NCI-H2107 treated with DMSO at 0.1 percent for 48 hours (cell line): ENCODE measurements around the gene PXT1.
A peak's percentile ranks its signal among the peaks of the same experiment; 100 is the strongest.

Source experiments
- DNase-seq: peaks from one replicate; lab custom pipeline; 2025; ENCODE audit not compliant: unreplicated experiment; lab: John Stamatoyannopoulos, UW

PXT1 gene

GRCh38 chr6:36392621-36393020 lies 50.0 kb downstream of the PXT1 start:
- no peak for DNase-seq

DNA sequence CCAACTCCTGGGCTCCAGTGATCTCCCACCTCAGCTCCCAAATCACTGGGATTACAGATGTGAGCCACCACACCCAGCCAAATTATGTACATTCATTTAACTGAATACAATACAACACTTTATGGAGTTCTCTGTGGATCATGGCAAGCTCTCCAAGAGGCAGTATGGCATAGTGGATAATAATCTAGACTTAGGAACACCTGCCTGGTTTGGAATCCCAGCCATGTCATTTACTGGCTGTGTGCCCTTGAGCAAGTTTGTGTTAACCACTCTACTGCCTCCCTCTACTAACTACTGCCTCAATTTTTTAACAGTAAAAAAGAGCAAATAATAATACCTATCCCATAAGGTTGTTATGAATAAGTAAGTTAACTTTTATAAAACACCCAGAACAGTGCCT lies 53.3 kb downstream of the PXT1 start:
- peak; percentile 1 for DNase-seq

DNA sequence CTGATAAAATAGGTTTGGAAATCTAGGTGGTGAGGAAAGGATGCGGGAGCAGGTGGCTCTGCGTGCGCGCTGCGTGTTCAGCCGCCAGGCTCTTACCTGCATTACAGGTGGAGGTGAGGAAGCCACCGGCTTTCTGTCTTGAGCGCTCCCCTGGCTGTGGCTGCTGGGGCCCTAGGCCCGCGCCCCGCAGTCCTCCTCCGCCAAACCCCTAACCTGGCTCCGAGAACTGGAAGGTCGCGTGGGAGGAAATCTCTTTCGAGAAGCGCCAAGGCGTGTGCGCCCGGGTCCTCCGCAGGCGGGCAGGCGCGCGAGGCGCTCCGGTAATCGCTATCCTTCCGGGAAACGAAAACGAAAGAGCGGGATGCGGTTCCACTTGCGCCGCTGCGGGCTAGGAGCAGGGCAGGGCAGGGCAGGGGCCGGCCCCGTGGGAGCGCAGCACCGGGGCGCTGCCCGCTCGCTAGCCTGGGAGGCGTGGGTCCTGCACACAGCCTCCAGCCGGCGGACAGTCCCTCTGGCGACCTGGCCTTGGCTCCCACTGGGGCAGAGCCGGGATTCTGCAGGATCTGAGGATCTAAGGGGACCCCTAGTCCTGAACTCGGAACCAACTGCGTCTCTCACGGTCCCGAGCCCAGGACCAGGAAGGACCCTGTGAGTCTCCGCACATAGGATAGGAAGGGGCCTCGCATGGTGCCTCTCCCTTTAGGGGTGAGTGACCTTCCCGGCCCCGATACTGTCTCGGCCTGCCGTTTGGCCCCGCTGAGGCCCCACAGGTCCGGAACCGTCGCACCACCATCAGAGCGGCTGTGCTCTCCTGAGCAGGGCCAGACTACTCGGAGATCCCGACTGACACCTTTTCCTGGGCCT lies 55.0 kb downstream of the PXT1 start, which contains the start of gene ETV7:
Gene ETV7 (minus strand): TSS at position 230 of the 864 bp plus-strand sequence. CDS start 128 bp downstream, at position 102.
- DNase-seq, result no peak

GRCh38 chr6:36386495-36387439 lies 55.9 kb downstream of the PXT1 start:
- DNase-seq, result peak; percentile 10

DNA sequence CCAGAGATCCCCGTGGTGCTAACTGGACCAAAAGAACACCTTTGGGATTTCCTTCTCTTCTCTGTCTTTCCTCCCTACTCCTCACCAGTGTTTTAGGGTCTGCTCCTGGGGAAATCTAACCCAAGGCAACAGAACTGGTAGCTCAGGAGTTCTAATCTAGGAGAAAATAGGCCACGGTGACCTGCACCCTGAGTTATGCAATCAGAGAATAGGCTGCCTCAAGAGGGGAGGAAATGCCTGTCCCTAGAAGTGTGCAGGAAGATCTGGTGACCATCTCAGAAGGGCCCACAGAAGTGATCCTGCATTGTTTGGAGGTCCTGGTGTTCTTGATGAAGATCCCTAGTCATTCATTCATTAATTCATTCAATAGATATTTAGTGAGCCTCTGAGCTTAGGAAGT lies 58.6 kb downstream of the PXT1 start:
- DNase-seq, result no peak

GRCh38 chr6:36383606-36384005 lies 59.0 kb downstream of the PXT1 start:
- DNase-seq, result no peak

DNA sequence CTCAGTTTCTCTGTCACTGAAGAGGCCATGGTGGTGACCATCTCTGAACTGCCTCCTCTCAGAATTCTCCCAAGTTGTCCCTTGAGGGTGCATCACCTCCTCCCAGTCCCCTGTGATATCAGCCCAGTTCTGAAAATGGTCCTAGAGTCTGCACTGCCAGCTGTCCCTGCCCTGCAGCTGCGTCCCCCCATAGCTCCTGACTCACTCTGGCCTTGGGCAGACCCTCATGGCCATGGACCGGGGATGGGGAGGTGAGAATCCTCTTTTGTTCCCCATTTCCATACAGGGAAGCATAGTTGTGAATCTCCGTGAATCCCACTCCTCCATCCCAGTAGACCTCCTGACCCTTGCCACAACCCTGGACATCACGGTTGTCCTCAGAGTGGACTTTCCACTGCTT lies 59.7 kb downstream of the PXT1 start:
- no peak for DNase-seq

- no peak for DNase-seq
Observed at GRCh38 chr6:36381502-36382389, 60.9 kb downstream of the PXT1 start.

DNA sequence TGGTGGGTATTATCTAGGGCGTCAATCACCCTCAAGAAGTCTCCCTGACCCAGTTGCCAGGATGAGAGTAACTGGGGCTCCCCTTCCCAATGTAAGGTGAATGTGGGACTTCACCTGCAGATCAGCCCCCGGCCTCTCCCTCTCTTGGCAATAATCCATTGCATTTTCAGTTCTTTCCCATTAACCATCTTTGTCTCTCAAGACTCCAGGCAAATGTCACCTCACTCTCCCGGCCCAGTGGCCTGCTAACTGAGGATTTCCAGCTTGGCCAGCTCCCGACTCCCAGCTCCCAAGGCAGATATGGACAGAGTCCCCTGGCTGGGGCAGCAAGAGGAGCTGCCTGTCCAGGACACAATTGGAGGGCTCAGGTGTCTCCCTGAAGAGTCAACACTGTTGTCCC lies 62.5 kb downstream of the PXT1 start:
- DNase-seq, result no peak

GRCh38 chr6:36378936-36379335 lies 63.7 kb downstream of the PXT1 start:
- no peak for DNase-seq

GRCh38 chr6:36378243-36378920 lies 64.3 kb downstream of the PXT1 start:
- DNase-seq, result no peak

- no peak for DNase-seq
Observed at GRCh38 chr6:36377594-36377993, 65.1 kb downstream of the PXT1 start.

- no peak for DNase-seq
Observed at GRCh38 chr6:36376742-36377141, 65.9 kb downstream of the PXT1 start.

GRCh38 chr6:36376183-36376582 lies 66.5 kb downstream of the PXT1 start:
- no peak for DNase-seq

- DNase-seq, result no peak
Observed at GRCh38 chr6:36375644-36376155, 67.0 kb downstream of the PXT1 start.

DNA sequence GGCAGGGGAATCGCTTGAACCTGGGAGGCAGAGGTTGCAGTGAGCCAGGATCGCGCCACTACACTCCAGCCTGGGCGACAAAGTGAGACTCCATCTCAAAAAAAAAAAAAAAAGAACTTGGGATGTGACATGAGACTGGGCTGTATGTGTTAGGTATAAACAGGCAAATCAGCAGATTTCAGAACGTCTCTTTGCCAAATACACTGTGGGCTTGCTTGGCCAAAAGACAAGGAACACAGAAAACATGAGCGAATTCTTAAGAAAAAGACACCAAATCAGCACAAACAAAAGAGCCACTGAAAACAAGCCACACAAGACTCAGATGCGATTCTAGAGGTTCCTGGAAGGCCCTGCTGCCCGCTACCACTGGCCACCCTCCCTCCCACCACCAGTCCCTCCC lies 67.7 kb downstream of the PXT1 start:
- DNase-seq, result no peak

DNA sequence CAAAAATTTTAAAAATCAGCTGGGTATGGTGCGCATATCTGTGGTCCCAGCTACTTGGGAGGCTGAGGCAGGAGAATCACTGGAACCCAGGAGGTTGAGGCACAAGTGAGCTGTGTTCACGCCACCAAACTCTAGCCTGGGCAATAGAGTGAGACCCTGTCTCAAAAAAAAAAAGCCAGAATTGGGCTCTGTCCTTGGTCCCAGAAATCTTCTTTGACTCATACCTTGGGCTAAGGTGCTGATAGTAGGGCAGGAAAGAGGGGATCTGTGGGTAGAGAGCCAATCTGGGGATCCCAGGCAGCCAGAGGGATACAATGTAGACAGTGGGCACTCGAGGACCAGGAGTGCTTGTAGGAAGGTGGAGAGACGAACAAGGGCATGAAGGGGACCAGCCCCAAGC lies 68.5 kb downstream of the PXT1 start:
- DNase-seq, result no peak

DNA sequence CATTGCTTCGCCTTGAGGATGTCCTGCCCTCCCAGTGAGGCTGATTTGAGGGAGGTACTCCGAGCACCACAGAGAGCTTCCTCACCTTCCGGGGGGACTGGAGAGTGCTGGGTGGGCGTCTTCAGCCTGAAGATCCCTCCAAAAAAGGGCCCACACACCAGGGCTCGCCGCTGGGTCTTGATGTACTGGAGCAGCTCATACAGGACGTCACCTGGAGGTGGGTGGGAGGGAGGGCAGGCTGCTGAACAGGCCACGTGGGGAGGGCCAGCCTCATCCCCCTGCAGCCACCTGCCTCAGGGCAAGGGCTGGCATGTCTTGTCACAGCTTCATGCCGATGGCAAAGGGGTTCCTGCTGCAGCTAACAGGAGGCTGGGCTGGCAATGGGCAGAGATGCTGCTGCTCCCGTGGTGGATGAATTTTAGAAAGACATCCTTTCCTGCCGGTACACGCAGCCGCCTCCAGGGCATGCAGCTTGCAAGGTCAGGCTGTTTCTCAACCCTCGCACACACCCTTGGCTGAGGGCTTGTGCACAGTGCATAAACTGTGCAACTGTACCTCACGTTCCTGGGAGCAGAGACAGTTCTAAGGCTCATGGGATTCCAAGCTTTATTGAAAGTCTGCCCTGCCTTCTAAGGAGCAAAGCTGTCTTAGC lies 69.2 kb downstream of the PXT1 start:
- no peak for DNase-seq

DNA sequence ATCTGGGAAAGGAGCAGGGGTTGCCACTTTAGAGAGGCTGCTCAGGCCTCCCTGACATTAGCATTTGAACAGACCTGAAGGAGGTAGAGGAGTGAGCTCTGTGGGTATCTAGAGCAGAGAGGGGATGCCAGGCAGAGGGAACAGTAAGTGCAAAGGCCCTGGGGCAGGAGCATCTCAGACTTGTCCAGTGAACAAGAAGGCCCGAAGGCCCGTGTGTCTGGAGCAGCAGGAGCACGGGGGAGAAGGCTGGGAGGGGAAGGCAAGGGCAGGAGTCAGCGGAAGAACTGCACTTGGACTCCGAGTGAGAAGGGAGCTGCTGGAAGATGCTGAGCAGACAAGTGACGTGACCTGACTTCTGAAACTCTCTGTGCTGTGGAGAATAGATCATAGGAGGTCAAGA lies 70.6 kb downstream of the PXT1 start:
- no peak for DNase-seq

GRCh38 chr6:36371211-36371610 lies 71.4 kb downstream of the PXT1 start:
- no peak for DNase-seq
